Body of pancreas (tissue), 4 donors: ENCODE results near the gene AGAP1. TPM values are rescaled to one million over a fixed set of nuclear protein-coding genes. Genes with fewer than 3 reads are reported as not detected.
"Not testable (repeated sequence)": the region's sequence is repeated elsewhere in the genome, so short reads cannot be mapped to it uniquely, and the experiment has no call there.

Source experiments
- ATAC-seq: fragments of 150-250 bp; one replicate; pipeline ENCODE4 v1.9.1; 2016
- DNase-seq, 4 donors: peaks; one replicate each; pipeline ENCODE4 v3.0.0-alpha.2; 2019
- H3K27ac ChIP-seq, 4 donors: fragments of 200-600 bp; sonication (generic); 1 replicate in 3 of 4; 2 replicates in 1 of 4; pipeline versions ENCODE4 v1.5.1 to v1.6.1; 2016 to 2019; ENCODE audit warnings: mild to moderate bottlenecking in 1 of 4, mixed read lengths in 1 of 4, moderate library complexity in 1 of 4
- H3K27me3 ChIP-seq, 2 donors: fragments of 200-600 bp; sonication (generic); one replicate each; pipeline ENCODE4 v1.6.0; 2016; ENCODE audit warnings: mild to moderate bottlenecking in 1 of 2
- H3K36me3 ChIP-seq, 2 donors: fragments of 200-600 bp; sonication (generic); replicated peaks in 1 of 2; 2 replicates each; pipeline ENCODE4 v1.5.1; 2016; ENCODE audit warnings: low read depth in 2 of 2; ENCODE audit not compliant: insufficient read depth in 1 of 2
- H3K4me1 ChIP-seq: fragments of 200-600 bp; sonication (generic); one replicate; pipeline ENCODE4 v1.6.0; 2016
- H3K4me3 ChIP-seq, 2 donors: fragments of 200-600 bp; sonication (generic); 1 replicate in 1 of 2; 2 replicates in 1 of 2; pipeline ENCODE4 v1.5.1; 2016 to 2019
- H3K9me3 ChIP-seq, 3 donors: fragments of 200-600 bp; sonication (generic); 1 replicate in 2 of 3; 2 replicates in 1 of 3; pipeline ENCODE4 v1.5.1; 2016
- CTCF ChIP-seq, 7 experiments: fragments of 450-650 bp in 4 of 7; fragments of 200-600 bp in 3 of 7; sonication (generic) in 3 of 7; IDR thresholded peaks; one replicate each; pipeline ENCODE4 v1.5.1; 2016 to 2019; ENCODE audit warnings: antibody characterized with exemption in 7 of 7
- POLR2A ChIP-seq, 3 donors: fragments of 450-650 bp; IDR thresholded peaks; one replicate each; pipeline ENCODE4 v1.6.1; 2016; ENCODE audit warnings: antibody characterized with exemption in 3 of 3, mild to moderate bottlenecking in 2 of 3
- WGBS, 2 donors: methylation state at CpG; one replicate each; pipeline ENCODE4 v1.1.5; 2017; 5-methylcytosine and 5-hydroxymethylcytosine counted together
- intact Hi-C: fragments of 100-400 bp; cut with DNase I; formaldehyde crosslinking; loops from one replicate; pipeline ENCODE4 v1.15.1; 2023
- total RNA-seq, 2 donors: library from RNA; depleted of rRNA; stranded (reverse); fragments of >200 nt; gene quantifications; one replicate each; pipeline ENCODE4 v1.1.0, GENCODE V29; 2016

The AGAP1 gene
- total RNA-seq, 2 donors from 2014 or later, result 21.3 to 32.6 TPM

DNA sequence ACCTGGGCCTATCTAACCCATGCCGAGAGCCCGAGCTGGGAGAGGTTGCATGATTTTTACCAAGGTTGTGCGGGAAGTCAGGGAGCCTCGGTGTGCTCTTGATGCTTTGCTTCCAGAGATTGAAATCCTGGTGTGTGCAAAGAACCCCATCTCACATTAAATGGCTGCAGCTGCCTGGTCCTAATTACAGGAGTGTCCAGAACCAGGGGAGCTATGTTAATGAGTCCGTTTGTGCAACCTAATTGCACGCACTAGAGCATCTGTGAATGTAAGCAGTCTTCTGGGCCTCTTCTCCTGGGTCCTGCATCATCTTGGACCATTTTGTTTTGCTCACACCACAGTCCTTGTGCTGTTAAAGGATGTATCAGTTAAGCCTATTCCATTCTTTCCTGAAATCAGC is 263.8 kb downstream of the AGAP1 start:
- peaks cover 4% of the 10 kb centered on the region for H3K4me1 ChIP-seq
- intact Hi-C loops, result no loop called here
- H3K27me3 ChIP-seq, result no peaks in the 10 kb centered on the region
- 80 to 86% methylated on average over 6 of the region's 6 CpGs for WGBS, 2 donors
- H3K4me3 ChIP-seq, result no peak overlapping the region
- no peaks in the 10 kb centered on the region for H3K9me3 ChIP-seq
- H3K27ac ChIP-seq, result no peak overlapping the region
- DNase-seq (no peak), ATAC-seq (no peak)
- TF ChIP-seq POLR2A (IDR thresholded peaks at IDR 0.05), result no peak
- TF ChIP-seq CTCF (IDR thresholded peaks at IDR 0.05), result no peak
- H3K36me3 ChIP-seq, result no peaks in the 10 kb centered on the region

DNA sequence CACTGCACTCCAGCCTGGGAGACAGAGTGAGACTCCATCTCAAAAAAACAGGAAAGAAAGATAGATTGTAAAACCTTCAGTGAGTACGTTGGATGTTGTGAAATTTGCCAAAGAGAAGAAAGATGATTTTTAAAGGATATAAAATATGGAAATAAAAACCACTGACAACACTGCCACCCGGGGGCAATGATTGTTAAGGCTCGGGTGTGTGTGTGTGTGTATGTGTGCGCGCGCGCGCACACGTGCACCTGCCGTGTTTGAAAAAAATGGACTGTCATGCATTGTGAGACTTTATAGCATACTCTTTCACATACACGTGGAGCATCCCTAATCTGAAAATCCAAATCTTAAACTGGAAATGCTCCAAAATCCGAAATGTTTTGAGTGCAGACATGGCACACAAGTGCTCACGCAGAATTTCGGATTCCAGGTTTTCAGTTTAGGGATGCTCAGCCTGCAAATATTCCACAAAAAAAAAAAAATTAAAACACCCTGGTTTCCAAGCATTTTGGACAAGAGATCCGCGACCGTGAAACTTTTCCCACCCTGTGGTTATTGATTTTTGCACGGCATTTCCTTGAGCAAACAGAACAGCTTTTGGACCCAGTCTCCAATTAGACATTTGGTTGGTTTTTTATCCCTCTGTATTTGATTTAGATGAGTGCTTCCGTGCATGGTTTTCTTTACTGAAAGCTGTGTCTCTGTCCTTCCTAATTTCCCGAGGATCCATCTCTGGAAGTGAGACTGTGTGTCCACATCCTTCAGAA is 269.2 kb downstream of the AGAP1 start:
- intact Hi-C loops, result no loop called here
- no peak for ATAC-seq
- no peaks in the 10 kb centered on the region for H3K27me3 ChIP-seq

GRCh38 chr2:235763816-235764215 is 270.0 kb downstream of the AGAP1 start:
- WGBS, 2 donors, result 92 to 95% methylated on average over 8 to 20 of the region's 20 CpGs
- ATAC-seq, result no peak
- intact Hi-C loops, result no loop called here

More for the DNA sequence above, 269.2 kb downstream of the AGAP1 start:
- no peaks in the 10 kb centered on the region for H3K4me1 ChIP-seq
- DNase-seq, result no peak
- no peaks in the 10 kb centered on the region for H3K9me3 ChIP-seq
- H3K36me3 ChIP-seq, result no peaks in the 10 kb centered on the region
- no peak overlapping the region for H3K27ac ChIP-seq
- TF ChIP-seq CTCF (IDR thresholded peaks at IDR 0.05) (no peak), POLR2A (IDR thresholded peaks at IDR 0.05) (no peak)
- no peak overlapping the region for H3K4me3 ChIP-seq
- 60 to 69% methylated on average over 20 of the region's 20 CpGs for WGBS, 2 donors

GRCh38 chr2:235764478-235764877 is 270.6 kb downstream of the AGAP1 start:
- H3K27ac ChIP-seq, H3K4me1 ChIP-seq, DNase-seq, H3K9me3 ChIP-seq, ATAC-seq, H3K27me3 ChIP-seq, intact Hi-C loops, H3K36me3 ChIP-seq, H3K4me3 ChIP-seq: not testable (repeated sequence)
- 91 to 100% methylated on average over 1 to 4 of the region's 19 CpGs for WGBS, 2 donors

More at GRCh38 chr2:235763816-235764215, 270.0 kb downstream of the AGAP1 start:
- no peaks in the 10 kb centered on the region for H3K36me3 ChIP-seq
- no peaks in the 10 kb centered on the region for H3K9me3 ChIP-seq
- DNase-seq, result no peak
- no peaks in the 10 kb centered on the region for H3K27me3 ChIP-seq
- H3K4me1 ChIP-seq, result no peaks in the 10 kb centered on the region
- no peak for TF ChIP-seq POLR2A (IDR thresholded peaks at IDR 0.05)
- no peak overlapping the region for H3K27ac ChIP-seq
- H3K4me3 ChIP-seq, result no peak overlapping the region

DNA sequence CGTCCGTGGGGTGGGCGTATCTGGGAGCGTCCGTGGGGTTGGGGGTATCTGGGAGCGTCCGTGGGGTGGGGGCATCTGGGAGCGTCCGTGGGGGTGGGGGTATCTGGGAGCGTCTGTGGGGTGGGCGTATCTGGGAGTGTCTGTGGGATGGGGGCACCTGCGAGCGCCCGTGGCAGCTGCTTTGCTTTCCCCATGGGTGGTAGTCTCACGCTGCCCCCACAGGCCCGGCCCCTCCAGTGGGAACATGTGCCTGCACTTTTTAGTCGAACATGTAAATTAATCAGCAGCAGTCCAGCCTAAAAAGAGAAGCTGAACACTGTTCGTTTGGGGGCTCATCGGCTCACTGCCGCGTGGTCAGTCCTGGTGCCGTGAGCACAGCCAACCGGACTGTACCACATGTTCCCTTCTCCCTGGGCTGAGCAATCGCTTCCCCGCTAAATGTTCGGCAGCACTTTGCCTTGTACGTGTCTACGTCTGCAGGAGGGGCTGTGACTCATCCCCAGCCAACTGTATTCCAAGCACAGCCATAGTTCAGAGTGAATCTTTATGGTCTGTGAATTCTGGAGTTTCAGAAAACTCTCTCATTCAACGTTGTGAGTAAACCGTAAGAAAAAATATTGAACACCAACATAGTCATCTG is 271.5 kb downstream of the AGAP1 start:
- H3K4me1 ChIP-seq, result no peaks in the 10 kb centered on the region
- DNase-seq, result no peak
- TF ChIP-seq POLR2A (IDR thresholded peaks at IDR 0.05) (no peak), CTCF (IDR thresholded peaks at IDR 0.05) (no peak)

More for the DNA sequence above, 271.5 kb downstream of the AGAP1 start:
- H3K27me3 ChIP-seq, result no peaks in the 10 kb centered on the region
- intact Hi-C loops, result loop anchor here (5.0 kb wide), 1 partner anchor 412 kb away; no protein-coding TSS in a partner anchor
- ATAC-seq, result no peak
- H3K4me3 ChIP-seq, result no peak overlapping the region
- H3K9me3 ChIP-seq, result no peaks in the 10 kb centered on the region
- 89 to 91% methylated on average over 23 to 26 of the region's 30 CpGs for WGBS, 2 donors
- H3K36me3 ChIP-seq, result no peaks in the 10 kb centered on the region
- no peak overlapping the region for H3K27ac ChIP-seq
